HepG2 (cell line): Measurements from ENCODE around the gene ZNF79. TPM values are rescaled to one million over a fixed set of nuclear protein-coding genes. Genes with fewer than 3 reads are reported as not detected.
A peak's percentile ranks its signal among the peaks of the same experiment; 100 is the strongest.

ENCODE experiments used
- ATRX ChIP-seq: sonication (generic); formaldehyde crosslinking; IDR thresholded peaks from 2 replicates; pipeline ENCODE4 v1.4.0; 2020; ENCODE audit warnings: missing genetic modification reagents, borderline replicate concordance
- EEA1 ChIP-seq: sonication (generic); formaldehyde crosslinking; IDR thresholded peaks from 2 replicates; pipeline ENCODE4 v1.5.1; 2020; ENCODE audit warnings: mild to moderate bottlenecking, missing genetic modification reagents, borderline replicate concordance
- HMGA1 ChIP-seq: sonication (generic); formaldehyde crosslinking; conservative IDR thresholded peaks from 2 replicates; pipeline ENCODE4 v1.4.0; 2020; ENCODE audit warnings: missing genetic modification reagents
- KLF6 ChIP-seq: IDR thresholded peaks from 2 replicates; pipeline ENCODE4 v1.8.0; 2016; ENCODE audit warnings: missing biosample characterization, missing genetic modification reagents
- MEIS1 ChIP-seq: sonication (generic); formaldehyde crosslinking; IDR thresholded peaks from 2 replicates; pipeline ENCODE4 v1.9.0; 2021; ENCODE audit warnings: mild to moderate bottlenecking, missing genetic modification reagents, moderate library complexity, borderline replicate concordance
- NFKBIZ ChIP-seq: IDR thresholded peaks from 2 replicates; pipeline ENCODE4 v1.6.1; 2018; ENCODE audit warnings: missing genetic modification reagents, missing compliant biosample characterization
- NFYC ChIP-seq: IDR thresholded peaks from 2 replicates; pipeline ENCODE4 v1.6.1; 2016; ENCODE audit warnings: missing genetic modification reagents, missing compliant biosample characterization
- RNF219 ChIP-seq: sonication (generic); formaldehyde crosslinking; IDR thresholded peaks from 2 replicates; pipeline ENCODE4 v1.5.0; 2020; ENCODE audit warnings: mild to moderate bottlenecking, missing genetic modification reagents
- SALL2 ChIP-seq: sonication (generic); formaldehyde crosslinking; IDR thresholded peaks from 2 replicates; pipeline ENCODE4 v1.8.1; 2023; ENCODE audit warnings: mild to moderate bottlenecking, missing genetic modification reagents, inconsistent platforms
- SP5 ChIP-seq: IDR thresholded peaks from 2 replicates; pipeline ENCODE4 v1.6.1; 2016; ENCODE audit warnings: low read depth, borderline replicate concordance
- SRF ChIP-seq: IDR thresholded peaks from 2 replicates; pipeline ENCODE4 v1.6.1; 2011; ENCODE audit warnings: mild to moderate bottlenecking, low read depth, low read length, moderate library complexity
- STAT5B ChIP-seq: sonication (generic); formaldehyde crosslinking; IDR thresholded peaks from 2 replicates; pipeline ENCODE4 v1.4.0; 2020; ENCODE audit warnings: missing genetic modification reagents
- TAF15 ChIP-seq: fragments of 200-400 bp; formaldehyde crosslinking; IDR thresholded peaks from one replicate; pipeline ENCODE4 v1.6.1; 2018; ENCODE audit warnings: mild to moderate bottlenecking, low read depth, low read length; ENCODE audit not compliant: poor library complexity, severe bottlenecking
- TRIM24 ChIP-seq: sonication (generic); formaldehyde crosslinking; IDR thresholded peaks from 2 replicates; pipeline ENCODE4 v1.8.0; 2022; ENCODE audit warnings: mild to moderate bottlenecking, missing genetic modification reagents
- ZNF317 ChIP-seq: sonication (generic); formaldehyde crosslinking; IDR thresholded peaks from 2 replicates; pipeline ENCODE4 v1.5.0; 2020; ENCODE audit warnings: mild to moderate bottlenecking, missing genetic modification reagents
- ZNF335 ChIP-seq: sonication (generic); formaldehyde crosslinking; IDR thresholded peaks from 2 replicates; pipeline ENCODE4 v1.4.0; 2020; ENCODE audit warnings: missing genetic modification reagents
- ZNF558 ChIP-seq: sonication (generic); formaldehyde crosslinking; IDR thresholded peaks from 2 replicates; pipeline ENCODE4 v1.9.0; 2022; ENCODE audit warnings: mild to moderate bottlenecking, missing genetic modification reagents, borderline replicate concordance
- ZNF570 ChIP-seq: sonication (generic); formaldehyde crosslinking; IDR thresholded peaks from 2 replicates; pipeline ENCODE4 v1.4.0; 2020; ENCODE audit warnings: mild to moderate bottlenecking, missing genetic modification reagents, borderline replicate concordance
- ZNF780A ChIP-seq: sonication (generic); formaldehyde crosslinking; IDR thresholded peaks from 2 replicates; pipeline ENCODE4 v1.8.0; 2022; ENCODE audit warnings: mild to moderate bottlenecking, missing genetic modification reagents, moderate library complexity
- ZNF788 ChIP-seq: sonication (generic); formaldehyde crosslinking; IDR thresholded peaks from 2 replicates; pipeline ENCODE4 v1.5.0; 2020; ENCODE audit warnings: mild to moderate bottlenecking, missing genetic modification reagents, borderline replicate concordance
- polyA plus RNA-seq, 8 experiments: library from polyadenylated mRNA; depleted of rRNA in 3 of 8; stranded (reverse) in 7 of 8; unstranded in 1 of 8; fragments of >200 nt; fragmentation: Illumina TruSeq in 4 of 8; extraction: Trizol in 4 of 8; gene quantifications; 2 replicates each; pipeline versions ENCODE4 v1.2.1 to v1.2.3, GENCODE V29; 2011 to 2016; ENCODE audit warnings: low read depth in 4 of 8, missing spikeins in 1 of 8, mixed read lengths in 1 of 8; ENCODE audit not compliant: insufficient read depth in 1 of 8
- total RNA-seq, 5 experiments: library from RNA; depleted of rRNA; stranded (reverse); fragments of >200 nt; fragmentation: Illumina TruSeq; extraction: Trizol; gene quantifications; 2 replicates each; pipeline ENCODE4 v1.2.3, GENCODE V29; 2016; ENCODE audit warnings: low read depth in 1 of 5
- TF ChIP-seq, protein P1 (sequence below): sonication (generic); formaldehyde crosslinking; IDR thresholded peaks from 2 replicates; pipeline ENCODE4 v1.5.0; 2020; ENCODE audit warnings: mild to moderate bottlenecking, missing genetic modification reagents, borderline replicate concordance
- TF ChIP-seq, protein P2 (sequence below): sonication (generic); formaldehyde crosslinking; IDR thresholded peaks from 2 replicates; pipeline ENCODE4 v1.4.0; 2020; ENCODE audit warnings: missing genetic modification reagents, borderline replicate concordance

The ZNF79 gene
- total and polyA plus RNA-seq, 2 of the 13 experiments (the other 11 are each of a cell fraction or from before 2014, with no cell fraction given): 3.7 to 8.1 TPM

- TF ChIP-seq, protein P1, sequence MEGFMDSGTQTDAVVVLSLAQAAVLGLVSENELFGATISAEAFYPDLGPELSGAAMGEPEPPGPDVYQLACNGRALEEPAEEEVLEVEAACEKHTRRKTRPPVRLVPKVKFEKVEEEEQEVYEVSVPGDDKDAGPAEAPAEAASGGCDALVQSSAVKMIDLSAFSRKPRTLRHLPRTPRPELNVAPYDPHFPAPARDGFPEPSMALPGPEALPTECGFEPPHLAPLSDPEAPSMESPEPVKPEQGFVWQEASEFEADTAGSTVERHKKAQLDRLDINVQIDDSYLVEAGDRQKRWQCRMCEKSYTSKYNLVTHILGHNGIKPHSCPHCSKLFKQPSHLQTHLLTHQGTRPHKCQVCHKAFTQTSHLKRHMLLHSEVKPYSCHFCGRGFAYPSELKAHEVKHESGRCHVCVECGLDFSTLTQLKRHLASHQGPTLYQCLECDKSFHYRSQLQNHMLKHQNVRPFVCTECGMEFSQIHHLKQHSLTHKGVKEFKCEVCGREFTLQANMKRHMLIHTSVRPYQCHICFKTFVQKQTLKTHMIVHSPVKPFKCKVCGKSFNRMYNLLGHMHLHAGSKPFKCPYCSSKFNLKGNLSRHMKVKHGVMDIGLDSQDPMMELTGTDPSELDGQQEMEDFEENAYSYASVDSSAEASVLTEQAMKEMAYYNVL (CRISPR knock-in tag): no peak
- peak; percentile 84 for TF ChIP-seq SALL2 (CRISPR knock-in tag)
- 0 out of 2 replicates have a peak, but pooled peaks have one; percentile 14 for TF ChIP-seq ZNF317 (CRISPR knock-in tag)
- TF ChIP-seq EEA1 (CRISPR knock-in tag): peak; percentile 52; the same call in 1 of the 2 replicates
- no peak for TF ChIP-seq NFKBIZ (CRISPR knock-in tag)
- TF ChIP-seq ATRX: no peak
- peak; percentile 83; the same call in 1 of the 2 replicates for TF ChIP-seq ZNF570 (CRISPR knock-in tag)
- TF ChIP-seq RNF219: peak; percentile 73; the same call in 1 of the 2 replicates
- peak; percentile 76; the same call in 1 of the 2 replicates for TF ChIP-seq SP5
- TF ChIP-seq ZNF335 (CRISPR knock-in tag): peak; percentile 71; the same call in 1 of the 2 replicates
- no peak for TF ChIP-seq HMGA1 (CRISPR knock-in tag)
- TF ChIP-seq MEIS1 (CRISPR knock-in tag): peak; percentile 91; the same call in 1 of the 2 replicates
- peak; percentile 84 for TF ChIP-seq ZNF788 (CRISPR knock-in tag)
- TF ChIP-seq STAT5B (CRISPR knock-in tag): no peak
- TF ChIP-seq SRF: 0 out of 2 replicates have a peak, but pooled peaks have one; percentile 49
- no peak for TF ChIP-seq TRIM24
- peak; percentile 95; the same call in 1 of the 2 replicates for TF ChIP-seq ZNF558 (CRISPR knock-in tag)
- no peak for TF ChIP-seq TAF15
- TF ChIP-seq ZNF780A: no peak
- peak; percentile 85 for TF ChIP-seq KLF6 (CRISPR knock-in tag)
- TF ChIP-seq, protein P2, sequence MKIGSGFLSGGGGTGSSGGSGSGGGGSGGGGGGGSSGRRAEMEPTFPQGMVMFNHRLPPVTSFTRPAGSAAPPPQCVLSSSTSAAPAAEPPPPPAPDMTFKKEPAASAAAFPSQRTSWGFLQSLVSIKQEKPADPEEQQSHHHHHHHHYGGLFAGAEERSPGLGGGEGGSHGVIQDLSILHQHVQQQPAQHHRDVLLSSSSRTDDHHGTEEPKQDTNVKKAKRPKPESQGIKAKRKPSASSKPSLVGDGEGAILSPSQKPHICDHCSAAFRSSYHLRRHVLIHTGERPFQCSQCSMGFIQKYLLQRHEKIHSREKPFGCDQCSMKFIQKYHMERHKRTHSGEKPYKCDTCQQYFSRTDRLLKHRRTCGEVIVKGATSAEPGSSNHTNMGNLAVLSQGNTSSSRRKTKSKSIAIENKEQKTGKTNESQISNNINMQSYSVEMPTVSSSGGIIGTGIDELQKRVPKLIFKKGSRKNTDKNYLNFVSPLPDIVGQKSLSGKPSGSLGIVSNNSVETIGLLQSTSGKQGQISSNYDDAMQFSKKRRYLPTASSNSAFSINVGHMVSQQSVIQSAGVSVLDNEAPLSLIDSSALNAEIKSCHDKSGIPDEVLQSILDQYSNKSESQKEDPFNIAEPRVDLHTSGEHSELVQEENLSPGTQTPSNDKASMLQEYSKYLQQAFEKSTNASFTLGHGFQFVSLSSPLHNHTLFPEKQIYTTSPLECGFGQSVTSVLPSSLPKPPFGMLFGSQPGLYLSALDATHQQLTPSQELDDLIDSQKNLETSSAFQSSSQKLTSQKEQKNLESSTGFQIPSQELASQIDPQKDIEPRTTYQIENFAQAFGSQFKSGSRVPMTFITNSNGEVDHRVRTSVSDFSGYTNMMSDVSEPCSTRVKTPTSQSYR (CRISPR knock-in tag): peak; percentile 25; the same call in 1 of the 2 replicates
- TF ChIP-seq NFYC: peak; percentile 54
These were observed 26.8 kb downstream of the ZNF79 start, which contains the start of the genes LRSAM1 and RPL12 (continued) for GRCh38 chr9:127450830-127451607.
